GM12874 (cell line): ENCODE measurements around the gene HMBS.

Experiments
- CTCF ChIP-seq: IDR thresholded peaks from 2 replicates; pipeline ENCODE4 v1.5.1; 2011; ENCODE audit warnings: low read depth, mild to moderate bottlenecking, control low read depth, low read length, moderate library complexity; ENCODE audit not compliant: insufficient read depth

The HMBS gene

DNA sequence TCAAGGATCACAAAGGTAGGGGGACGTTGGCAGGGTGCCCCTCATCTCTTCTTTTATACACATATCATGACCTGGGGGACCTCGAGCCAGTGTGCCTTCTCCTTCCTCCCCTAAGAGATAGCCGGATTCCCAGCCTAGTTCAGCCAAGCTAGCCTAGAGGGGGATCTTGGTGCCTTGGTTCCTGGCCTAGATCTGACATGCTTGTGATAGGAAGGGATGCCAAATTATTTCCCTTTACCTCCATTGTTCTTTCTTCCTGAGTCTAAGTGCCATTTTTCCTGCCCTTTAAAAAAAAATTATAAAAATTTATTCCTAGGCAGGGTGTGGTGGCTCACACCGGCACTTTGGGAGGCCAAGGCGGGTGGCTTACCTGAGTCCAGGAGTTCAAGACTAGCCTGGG is 29.7 kb downstream of the HMBS start:
- TF ChIP-seq CTCF = no peak

GRCh38 chr11:119115484-119116234 is 31.0 kb downstream of the HMBS start:
- TF ChIP-seq CTCF = no peak

DNA sequence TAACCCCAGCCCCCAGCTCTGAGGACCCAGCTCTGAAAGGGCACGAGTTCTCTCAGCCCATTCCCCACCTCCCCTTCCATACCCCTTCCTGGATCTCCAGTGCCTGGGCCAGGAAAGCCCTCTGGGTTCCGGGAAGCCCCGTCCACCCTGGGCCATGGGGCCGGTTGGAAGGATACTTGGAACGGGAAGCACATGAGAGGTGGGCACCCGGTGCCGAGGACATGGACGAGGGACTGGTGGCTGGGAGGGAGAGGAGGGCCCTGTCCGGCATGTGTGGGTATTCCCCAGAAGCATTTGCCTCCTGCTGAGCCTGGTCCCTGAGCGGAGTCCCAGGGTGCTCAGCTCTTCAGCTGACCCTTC is 31.5 kb downstream of the HMBS start:
- TF ChIP-seq CTCF = no peak

DNA sequence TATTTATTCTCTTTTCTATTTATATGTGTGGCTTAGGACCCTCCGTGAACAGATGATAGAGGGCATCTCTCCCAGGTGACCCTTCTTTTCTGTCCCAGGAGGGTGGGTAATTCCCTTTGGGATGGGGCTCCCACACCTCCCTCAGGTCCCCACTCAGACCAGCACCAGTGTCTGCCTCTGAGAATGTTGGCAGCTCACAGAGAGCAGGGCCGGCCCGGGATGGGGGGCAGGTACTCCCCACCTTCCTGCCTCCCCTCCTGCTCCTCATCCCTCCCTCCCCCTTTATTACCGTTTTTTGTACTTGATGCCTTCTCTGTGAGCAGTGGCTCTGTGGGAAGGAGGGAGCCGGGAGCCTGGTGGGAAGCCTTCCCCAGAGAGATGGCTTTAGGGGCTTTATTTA is 31.9 kb downstream of the HMBS start:
- no peak for TF ChIP-seq CTCF

- TF ChIP-seq CTCF = no peak
Measured at GRCh38 chr11:119117004-119117706, 32.5 kb downstream of the HMBS start.

GRCh38 chr11:119118227-119118626 is 33.5 kb downstream of the HMBS start:
- TF ChIP-seq CTCF = no peak

DNA sequence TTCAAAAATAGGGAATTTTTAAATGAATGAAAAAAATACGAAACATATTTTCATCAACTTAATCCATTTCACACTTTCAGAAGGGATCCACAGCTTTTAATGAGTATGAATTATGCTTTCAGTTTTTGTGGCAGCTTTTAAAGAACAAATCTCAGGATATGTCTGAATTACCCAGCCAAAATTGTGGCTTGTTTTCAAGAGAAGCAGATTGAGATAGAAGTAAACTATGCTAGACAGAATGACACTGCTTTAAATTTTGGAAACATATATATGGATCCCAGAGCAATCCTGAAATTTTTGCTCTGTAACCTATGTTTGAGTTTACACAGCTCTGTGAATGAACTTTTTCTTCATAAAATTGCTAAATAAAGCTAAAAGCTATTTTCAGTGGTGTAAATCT is 34.3 kb downstream of the HMBS start:
- no peak for TF ChIP-seq CTCF
